ENCODE measurements around the gene PLEKHN1.

The PLEKHN1 gene

GRCh38 chr1:966135-966703 lies at the start of gene PLEKHN1:
Gene PLEKHN1, plus strand, starts transcription at chr1:966482. Its CDS starts 50 bp downstream, at chr1:966532.
- DNase-seq, result no peak

GRCh38 chr1:917076-917459 lies 49.2 kb upstream of the PLEKHN1 start:
- DNase-seq, result no peak

GRCh38 chr1:917466-918091 lies 48.7 kb upstream of the PLEKHN1 start:
- no peak for DNase-seq

GRCh38 chr1:918353-918752 lies 47.9 kb upstream of the PLEKHN1 start:
- DNase-seq, result no peak

GRCh38 chr1:918843-919242 lies 47.4 kb upstream of the PLEKHN1 start:
- no peak for DNase-seq

- DNase-seq, result no peak
Measured at GRCh38 chr1:919271-919872, 46.9 kb upstream of the PLEKHN1 start.

- DNase-seq, result no peak
Measured at GRCh38 chr1:920010-920409, 46.3 kb upstream of the PLEKHN1 start.

GRCh38 chr1:920521-920920 lies 45.8 kb upstream of the PLEKHN1 start:
- DNase-seq, result no peak

GRCh38 chr1:921011-921837 lies 45.1 kb upstream of the PLEKHN1 start:
- DNase-seq, result peak; percentile 79

- peak; percentile 73 for DNase-seq
Measured at GRCh38 chr1:923131-923990, 42.9 kb upstream of the PLEKHN1 start, which contains the start of gene SAMD11. Gene SAMD11, plus strand, starts transcription at chr1:923923. Its CDS starts 509 bp downstream, at chr1:924432.

- DNase-seq, result no peak
Measured at GRCh38 chr1:923991-924655, 42.2 kb upstream of the PLEKHN1 start.

- DNase-seq, result no peak
Measured at GRCh38 chr1:924656-925560, 41.4 kb upstream of the PLEKHN1 start.

- DNase-seq, result no peak
Measured at GRCh38 chr1:925561-926421, 40.5 kb upstream of the PLEKHN1 start.

GRCh38 chr1:927234-927633 lies 39.0 kb upstream of the PLEKHN1 start:
- no peak for DNase-seq

- no peak for DNase-seq
Measured at GRCh38 chr1:927748-928147, 38.5 kb upstream of the PLEKHN1 start.

GRCh38 chr1:928825-929661 lies 37.2 kb upstream of the PLEKHN1 start:
- no peak for DNase-seq

- DNase-seq, result no peak
Measured at GRCh38 chr1:929712-930632, 36.3 kb upstream of the PLEKHN1 start.

GRCh38 chr1:930633-931138 lies 35.6 kb upstream of the PLEKHN1 start:
- DNase-seq, result no peak

Measured in midbrain (tissue), 1 donor.